ENCODE results near the gene REXO4. TPM values are rescaled to one million over a fixed set of nuclear protein-coding genes. Genes with fewer than 3 reads are reported as not detected.

REXO4 gene
- total and polyA plus RNA-seq, 2 donors (not counting 1 experiment from before 2014, with no cell fraction given) = 25.0 to 37.1 TPM

DNA sequence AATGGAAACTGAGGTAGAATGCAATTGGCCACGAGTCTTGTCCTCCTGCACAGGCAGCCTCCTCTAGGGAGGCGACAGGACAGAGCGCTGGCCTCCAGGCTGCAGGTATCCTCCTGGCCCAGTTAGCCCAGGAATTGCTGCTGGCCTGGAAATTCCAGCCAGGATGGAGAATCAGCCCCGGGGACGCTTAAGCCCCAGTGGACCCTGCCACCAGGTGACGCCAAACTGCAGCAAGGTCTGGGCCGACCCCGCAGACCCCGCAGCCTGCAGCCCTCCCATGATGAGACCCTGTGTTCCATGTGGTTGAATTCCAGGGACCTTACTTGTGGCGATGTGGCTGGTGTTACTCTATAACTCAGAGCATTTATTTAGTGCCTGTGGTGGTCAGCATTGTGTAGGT lies 49.3 kb upstream of the REXO4 start:
- ChIA-PET POLR2A (no interaction called here), CTCF (no interaction called here)
- no peak overlapping the region for H3K27ac ChIP-seq (ENCODE audit: low read length in 2 of 2)
- 94% methylated on average over 10 of the region's 10 CpGs for WGBS (ENCODE audit: insufficient coverage)
- no peaks in the 10 kb centered on the region for H3K27me3 ChIP-seq (replicated peaks in 1 of 4; ENCODE audit: control extremely low read depth in 1 of 4, control insufficient read depth in 3 of 4, insufficient read depth in 4 of 4, low read length in 3 of 4)
- Mint-ChIP-seq H3K4me1 (peaks cover 10% of the 10 kb centered on the region), H3K27ac (no peak overlapping the region), H3K9me3 (ENCODE audit: insufficient read depth) (no peaks in the 10 kb centered on the region), H3K4me3 (no peak overlapping the region), H3K27me3 (no peaks in the 10 kb centered on the region)
- H3K36me3 ChIP-seq (replicated peaks in 1 of 2; ENCODE audit: control extremely low read depth in 1 of 2, control insufficient read depth in 1 of 2, extremely low read depth in 1 of 2, insufficient read depth in 2 of 2, low read length in 1 of 2) = peaks cover 0 to 19% of the 10 kb centered on the region in 2 experiments
- no peak overlapping the region for H3K4me3 ChIP-seq (ENCODE audit: control extremely low read depth in 1 of 5, extremely low read depth in 1 of 5, insufficient read depth in 1 of 5, low read depth in 2 of 5, low read length in 4 of 5)
- no peak overlapping the region for H3K9ac ChIP-seq (ENCODE audit: low read length)
- DNase-seq (no peak), ATAC-seq (ENCODE audit: low read depth) (no peak)
- intact Hi-C loops (cut with micrococcal nuclease) = no loop called here
- H3K79me2 ChIP-seq (ENCODE audit: control insufficient read depth, insufficient read depth, low read length) = peaks cover 12% of the 10 kb centered on the region
- H2AFZ ChIP-seq (ENCODE audit: insufficient read depth, low read depth, low read length, poor library complexity, severe bottlenecking) = no peak overlapping the region
- peaks cover 41% of the 10 kb centered on the region for H4K20me1 ChIP-seq (ENCODE audit: control insufficient read depth, insufficient read depth, low read length, poor library complexity, severe bottlenecking)
- TF ChIP-seq, protein P1, sequence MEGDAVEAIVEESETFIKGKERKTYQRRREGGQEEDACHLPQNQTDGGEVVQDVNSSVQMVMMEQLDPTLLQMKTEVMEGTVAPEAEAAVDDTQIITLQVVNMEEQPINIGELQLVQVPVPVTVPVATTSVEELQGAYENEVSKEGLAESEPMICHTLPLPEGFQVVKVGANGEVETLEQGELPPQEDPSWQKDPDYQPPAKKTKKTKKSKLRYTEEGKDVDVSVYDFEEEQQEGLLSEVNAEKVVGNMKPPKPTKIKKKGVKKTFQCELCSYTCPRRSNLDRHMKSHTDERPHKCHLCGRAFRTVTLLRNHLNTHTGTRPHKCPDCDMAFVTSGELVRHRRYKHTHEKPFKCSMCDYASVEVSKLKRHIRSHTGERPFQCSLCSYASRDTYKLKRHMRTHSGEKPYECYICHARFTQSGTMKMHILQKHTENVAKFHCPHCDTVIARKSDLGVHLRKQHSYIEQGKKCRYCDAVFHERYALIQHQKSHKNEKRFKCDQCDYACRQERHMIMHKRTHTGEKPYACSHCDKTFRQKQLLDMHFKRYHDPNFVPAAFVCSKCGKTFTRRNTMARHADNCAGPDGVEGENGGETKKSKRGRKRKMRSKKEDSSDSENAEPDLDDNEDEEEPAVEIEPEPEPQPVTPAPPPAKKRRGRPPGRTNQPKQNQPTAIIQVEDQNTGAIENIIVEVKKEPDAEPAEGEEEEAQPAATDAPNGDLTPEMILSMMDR (IDR thresholded peaks at IDR 0.05) = no peak
- H3K9me3 ChIP-seq (ENCODE audit: control extremely low read depth in 1 of 3, control insufficient read depth in 2 of 3, insufficient read depth in 1 of 3, low read length in 2 of 3) = no peaks in the 10 kb centered on the region
- H3K4me2 ChIP-seq (replicated peaks; ENCODE audit: low read depth, low read length, poor library complexity, severe bottlenecking) = no peak overlapping the region
- peaks cover 0 to 11% of the 10 kb centered on the region in 2 donors for H3K4me1 ChIP-seq (ENCODE audit: control insufficient read depth in 2 of 2, insufficient read depth in 2 of 2, low read length in 2 of 2)

DNA sequence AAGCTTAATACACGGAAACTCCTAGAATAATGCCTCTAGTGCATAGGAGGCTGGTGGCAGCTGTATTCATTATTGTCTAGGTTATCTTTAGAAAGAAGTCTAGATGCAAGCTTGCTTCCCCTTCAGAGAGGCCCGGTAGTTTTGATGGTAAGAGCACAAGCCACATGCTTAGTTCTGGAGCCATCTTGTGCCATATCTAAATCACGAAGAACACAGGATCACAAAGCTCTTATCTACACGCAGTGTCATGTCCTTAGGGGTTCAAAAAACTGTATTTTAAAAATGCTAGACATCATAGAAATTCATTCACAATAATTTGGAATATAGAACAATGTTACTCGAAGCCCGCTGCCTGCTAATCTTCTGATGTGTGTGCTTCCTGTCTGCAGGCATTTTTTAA lies 48.2 kb upstream of the REXO4 start:
- no peak for TF ChIP-seq EZH2 (IDR thresholded peaks at IDR 0.05; ENCODE audit: borderline replicate concordance, insufficient read depth, low read depth, low read length, poor library complexity, severe bottlenecking)
- TF ChIP-seq, protein P1 (IDR thresholded peaks at IDR 0.05) = no peak
- no CpG with 5 or more reads among the region's 6 CpGs for WGBS (ENCODE audit: insufficient coverage)
- ATAC-seq (ENCODE audit: low read depth) = no peak

More for the DNA sequence above, 48.2 kb upstream of the REXO4 start:
- H3K4me1 ChIP-seq (ENCODE audit: control insufficient read depth in 2 of 2, insufficient read depth in 2 of 2, low read length in 2 of 2) = peaks cover 2 to 22% of the 10 kb centered on the region in 2 donors
- no peak overlapping the region for H3K9ac ChIP-seq (ENCODE audit: low read length)
- Mint-ChIP-seq H3K27me3 (no peaks in the 10 kb centered on the region), H3K4me1 (peaks cover 16% of the 10 kb centered on the region), H3K4me3 (no peak overlapping the region), H3K9me3 (ENCODE audit: insufficient read depth) (no peaks in the 10 kb centered on the region), H3K27ac (no peak overlapping the region)
- H3K4me3 ChIP-seq (ENCODE audit: control extremely low read depth in 1 of 5, extremely low read depth in 1 of 5, insufficient read depth in 1 of 5, low read depth in 2 of 5, low read length in 4 of 5) = no peak overlapping the region
- peaks cover 13% of the 10 kb centered on the region for H3K79me2 ChIP-seq (ENCODE audit: control insufficient read depth, insufficient read depth, low read length)
- peaks cover 0 to 11% of the 10 kb centered on the region in 2 experiments for H3K36me3 ChIP-seq (replicated peaks in 1 of 2; ENCODE audit: control extremely low read depth in 1 of 2, control insufficient read depth in 1 of 2, extremely low read depth in 1 of 2, insufficient read depth in 2 of 2, low read length in 1 of 2)
- intact Hi-C loops (cut with micrococcal nuclease) = no loop called here
- no peak overlapping the region for H2AFZ ChIP-seq (ENCODE audit: insufficient read depth, low read depth, low read length, poor library complexity, severe bottlenecking)
- no peaks in the 10 kb centered on the region for H3K9me3 ChIP-seq (ENCODE audit: control extremely low read depth in 1 of 3, control insufficient read depth in 2 of 3, insufficient read depth in 1 of 3, low read length in 2 of 3)
- POLR2A ChIA-PET = no interaction called here
- DNase-seq = no peak
- CTCF ChIA-PET = no interaction called here
- peaks cover 29% of the 10 kb centered on the region for H4K20me1 ChIP-seq (ENCODE audit: control insufficient read depth, insufficient read depth, low read length, poor library complexity, severe bottlenecking)
- H3K27ac ChIP-seq (ENCODE audit: low read length in 2 of 2) = no peak overlapping the region
- H3K4me2 ChIP-seq (replicated peaks; ENCODE audit: low read depth, low read length, poor library complexity, severe bottlenecking) = no peak overlapping the region
- no peaks in the 10 kb centered on the region for H3K27me3 ChIP-seq (replicated peaks in 1 of 4; ENCODE audit: control extremely low read depth in 1 of 4, control insufficient read depth in 3 of 4, insufficient read depth in 4 of 4, low read length in 3 of 4)
